PC-3 (cell line): ENCODE measurements around the gene TPRG1. TPM values are rescaled to one million over a fixed set of nuclear protein-coding genes. Genes with fewer than 3 reads are reported as not detected.

Experiments
- ATAC-seq: fragments of 200-7000 bp; cut with Tn5 transposase; 2 replicates; pipeline ENCODE4 v1.9.1; 2020; ENCODE audit warnings: mild to moderate bottlenecking, moderate library complexity
- BruUV-seq: library from RNA; stranded (reverse); fragments of 400-500 nt; replicated peaks from 2 replicates; lab custom pipeline; 2021; lab: Mats Ljungman, UMichigan
- CTCF ChIA-PET: fragments of 300-600 bp; sonication (Branson Sonifier 250); formaldehyde crosslinking; loops from one replicate; lab custom pipeline; 2022; ENCODE audit warnings: antibody characterized with exemption; lab: Charles Lee
- POLR2A ChIA-PET: fragments of 300-600 bp; sonication (Branson Sonifier 250); formaldehyde crosslinking; loops from one replicate; lab custom pipeline; 2022; ENCODE audit warnings: antibody characterized with exemption; ENCODE audit not compliant: unreplicated experiment; lab: Charles Lee
- DNase-seq: peaks from one replicate; pipeline ENCODE4 v3.0.0-alpha.2; 2015
- H2AFZ ChIP-seq: fragments of 300-600 bp; sonication (generic); 2 replicates; pipeline ENCODE4 v1.6.0; 2016; ENCODE audit warnings: antibody characterized with exemption, low read length
- H3F3A ChIP-seq: fragments of 300-600 bp; sonication (generic); one replicate; pipeline ENCODE4 v1.6.0; 2017; ENCODE audit warnings: antibody characterized with exemption, low read length, control low read depth, mild to moderate bottlenecking; ENCODE audit not compliant: unreplicated experiment
- H3K27ac ChIP-seq: fragments of 300-600 bp; sonication (generic); 2 replicates; pipeline ENCODE4 v1.5.1; 2016; ENCODE audit warnings: mild to moderate bottlenecking, low read length
- H3K27me3 ChIP-seq: fragments of 300-600 bp; sonication (generic); 2 replicates; pipeline ENCODE4 v1.6.1; 2016; ENCODE audit warnings: low read length, mixed read lengths
- H3K36me3 ChIP-seq: fragments of 300-600 bp; sonication (generic); 2 replicates; pipeline ENCODE4 v1.6.1; 2016; ENCODE audit warnings: low read depth, mixed run types, low read length, mixed read lengths
- H3K4me1 ChIP-seq: fragments of 300-600 bp; sonication (generic); 2 replicates; pipeline ENCODE4 v1.5.1; 2016; ENCODE audit warnings: low read length; ENCODE audit not compliant: insufficient read depth
- H3K4me2 ChIP-seq: fragments of 300-600 bp; sonication (generic); 2 replicates; pipeline ENCODE4 v1.6.0; 2016; ENCODE audit warnings: low read length
- H3K4me3 ChIP-seq: fragments of 300-600 bp; sonication (generic); 2 replicates; pipeline ENCODE4 v1.5.1; 2016; ENCODE audit warnings: mild to moderate bottlenecking, low read length, mixed read lengths
- H3K79me2 ChIP-seq: fragments of 300-600 bp; sonication (generic); 2 replicates; pipeline ENCODE4 v1.6.1; 2017; ENCODE audit warnings: low read length, mixed read lengths
- H3K9ac ChIP-seq: fragments of 300-600 bp; sonication (generic); 2 replicates; pipeline ENCODE4 v1.6.0; 2016; ENCODE audit warnings: mild to moderate bottlenecking, low read length
- H3K9me2 ChIP-seq: fragments of 300-600 bp; sonication (generic); replicated peaks from 2 replicates; pipeline ENCODE4 v1.6.1; 2016; ENCODE audit warnings: mixed run types, low read length, mixed read lengths
- H3K9me3 ChIP-seq: fragments of 300-600 bp; sonication (generic); 2 replicates; pipeline ENCODE4 v1.6.1; 2016; ENCODE audit warnings: low read length, mixed read lengths
- H4K20me1 ChIP-seq: fragments of 300-600 bp; sonication (generic); 2 replicates; pipeline ENCODE4 v1.6.1; 2016; ENCODE audit warnings: low read length, mixed read lengths
- EZH2 ChIP-seq: fragments of 300-600 bp; sonication (generic); IDR thresholded peaks from one replicate; pipeline ENCODE4 v1.6.1; 2017; ENCODE audit warnings: antibody characterized with exemption, mild to moderate bottlenecking, low read length; ENCODE audit not compliant: unreplicated experiment
- EZH2phosphoT487 ChIP-seq: fragments of 300-600 bp; sonication (generic); IDR thresholded peaks from 2 replicates; pipeline ENCODE4 v1.6.1; 2018; ENCODE audit warnings: mild to moderate bottlenecking, antibody characterized with exemption, low read length, borderline replicate concordance
- intact Hi-C: fragments of 100-400 bp; cut with micrococcal nuclease; formaldehyde crosslinking; loops from 2 replicates; pipeline ENCODE4 v1.9.0; 2023
- total RNA-seq: library from RNA; depleted of rRNA; stranded (reverse); fragments of >200 nt; gene quantifications from 2 replicates; pipeline ENCODE4 v1.2.3, GENCODE V29; 2014
- TF ChIP-seq, protein P1 (sequence below): fragments of 300-600 bp; sonication (generic); conservative IDR thresholded peaks from 2 replicates; pipeline ENCODE4 v1.5.1; 2017; ENCODE audit warnings: antibody characterized with exemption, low read depth, mild to moderate bottlenecking, low read length

The TPRG1 gene
- total RNA-seq, 1 experiment from 2014 or later: 1.2 TPM

DNA sequence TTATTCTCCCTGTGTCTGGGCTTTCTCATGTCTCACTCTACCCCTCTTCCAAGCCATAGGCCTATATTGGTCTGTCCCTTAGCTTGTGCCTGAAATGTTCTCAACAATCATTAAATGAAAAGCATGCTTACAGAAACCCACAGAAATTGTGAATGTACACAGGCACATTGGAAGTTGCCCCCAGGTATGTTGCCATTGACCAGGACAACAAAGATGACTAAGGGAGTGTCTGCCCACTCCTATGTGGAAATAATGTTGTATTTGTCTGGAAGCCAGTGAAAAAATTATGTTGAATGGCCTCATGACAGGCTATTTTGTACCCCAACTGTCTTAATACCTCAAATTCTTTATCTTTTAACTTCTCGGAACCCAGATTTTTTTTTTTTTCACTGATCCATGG lies 102.0 kb downstream of the TPRG1 start:
- H3K4me1 ChIP-seq: peaks cover 73% of the 10 kb centered on the region
- DNase-seq: peak; percentile 67

DNA sequence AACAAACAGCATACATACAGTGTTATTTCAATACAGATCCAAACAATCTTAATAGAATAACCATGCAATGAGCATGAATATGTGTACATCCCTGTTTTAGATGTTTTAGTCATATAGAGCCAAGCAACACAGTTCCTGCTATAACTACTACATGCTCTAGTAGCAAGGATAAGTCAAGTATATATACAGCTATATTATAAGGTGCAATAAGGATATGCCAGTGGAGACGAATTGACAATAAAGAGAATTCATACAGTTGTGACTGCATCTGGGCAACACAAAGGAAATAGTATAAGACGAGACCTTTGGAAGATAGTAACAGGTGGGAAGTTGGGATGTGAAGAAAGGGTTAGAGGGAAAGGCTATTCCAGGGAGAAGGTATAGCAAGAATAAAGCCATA lies 103.4 kb downstream of the TPRG1 start:
- Histone ChIP-seq H2AFZ (no peak overlapping the region), H3K4me3 (no peak overlapping the region), H3K9me3 (no peaks in the 10 kb centered on the region), H3K4me1 (peaks cover 58% of the 10 kb centered on the region), H3F3A (no peaks in the 10 kb centered on the region), H3K4me2 (no peak overlapping the region), H3K9ac (no peak overlapping the region), H4K20me1 (no peaks in the 10 kb centered on the region), H3K79me2 (no peaks in the 10 kb centered on the region), H3K9me2 (no peaks in the 10 kb centered on the region), H3K27me3 (no peaks in the 10 kb centered on the region), H3K36me3 (no peaks in the 10 kb centered on the region), H3K27ac (no peak overlapping the region)
- intact Hi-C loops: loop anchor here (10.0 kb wide), 1 partner anchor 410 kb away; no protein-coding TSS in a partner anchor
- BruUV-seq: no TSS peak
- DNase-seq (no peak), ATAC-seq (no peak)
- ChIA-PET CTCF (no interaction called here), POLR2A (interaction anchor here (0.7 kb wide), 1 partner anchor 1555 kb away, joined by 4 read pairs; no protein-coding TSS in a partner anchor)
- no peak for TF ChIP-seq EZH2phosphoT487
- TF ChIP-seq EZH2: no peak
- TF ChIP-seq, protein P1, sequence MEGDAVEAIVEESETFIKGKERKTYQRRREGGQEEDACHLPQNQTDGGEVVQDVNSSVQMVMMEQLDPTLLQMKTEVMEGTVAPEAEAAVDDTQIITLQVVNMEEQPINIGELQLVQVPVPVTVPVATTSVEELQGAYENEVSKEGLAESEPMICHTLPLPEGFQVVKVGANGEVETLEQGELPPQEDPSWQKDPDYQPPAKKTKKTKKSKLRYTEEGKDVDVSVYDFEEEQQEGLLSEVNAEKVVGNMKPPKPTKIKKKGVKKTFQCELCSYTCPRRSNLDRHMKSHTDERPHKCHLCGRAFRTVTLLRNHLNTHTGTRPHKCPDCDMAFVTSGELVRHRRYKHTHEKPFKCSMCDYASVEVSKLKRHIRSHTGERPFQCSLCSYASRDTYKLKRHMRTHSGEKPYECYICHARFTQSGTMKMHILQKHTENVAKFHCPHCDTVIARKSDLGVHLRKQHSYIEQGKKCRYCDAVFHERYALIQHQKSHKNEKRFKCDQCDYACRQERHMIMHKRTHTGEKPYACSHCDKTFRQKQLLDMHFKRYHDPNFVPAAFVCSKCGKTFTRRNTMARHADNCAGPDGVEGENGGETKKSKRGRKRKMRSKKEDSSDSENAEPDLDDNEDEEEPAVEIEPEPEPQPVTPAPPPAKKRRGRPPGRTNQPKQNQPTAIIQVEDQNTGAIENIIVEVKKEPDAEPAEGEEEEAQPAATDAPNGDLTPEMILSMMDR: no peak

More for the DNA sequence above, 102.0 kb downstream of the TPRG1 start:
- H3K4me3 ChIP-seq: no peak overlapping the region
- H3K36me3 ChIP-seq: no peaks in the 10 kb centered on the region
- no peaks in the 10 kb centered on the region for H4K20me1 ChIP-seq
- TF ChIP-seq, protein P1: no peak
- TF ChIP-seq EZH2: no peak
- no peak for TF ChIP-seq EZH2phosphoT487
- H3K27ac ChIP-seq: peak overlapping the region; percentile 39
- no peaks in the 10 kb centered on the region for H3F3A ChIP-seq
- no TSS peak for BruUV-seq
- intact Hi-C loops: loop anchor here (1.0 to 10.0 kb wide), 4 partner anchors 290 to 549 kb away; no protein-coding TSS in a partner anchor
- ChIA-PET CTCF (interaction anchor here (0.7 to 1.8 kb wide), 3 partner anchors 18 to 437 kb away, joined by 3 to 11 read pairs (median 3); no protein-coding TSS in a partner anchor), POLR2A (interaction anchor here (0.5 to 0.6 kb wide), 2 partner anchors 439 to 673 kb away, joined by 3 to 4 read pairs; no protein-coding TSS in a partner anchor)
- peak overlapping the region; percentile 4; the same call in 1 of the 2 replicates for H3K4me2 ChIP-seq
- H3K9me3 ChIP-seq: no peaks in the 10 kb centered on the region
- no peaks in the 10 kb centered on the region for H3K27me3 ChIP-seq
- H3K9me2 ChIP-seq: no peaks in the 10 kb centered on the region
- no peak overlapping the region for H2AFZ ChIP-seq
- no peak for ATAC-seq
- no peaks in the 10 kb centered on the region for H3K79me2 ChIP-seq
- H3K9ac ChIP-seq: no peak overlapping the region

DNA sequence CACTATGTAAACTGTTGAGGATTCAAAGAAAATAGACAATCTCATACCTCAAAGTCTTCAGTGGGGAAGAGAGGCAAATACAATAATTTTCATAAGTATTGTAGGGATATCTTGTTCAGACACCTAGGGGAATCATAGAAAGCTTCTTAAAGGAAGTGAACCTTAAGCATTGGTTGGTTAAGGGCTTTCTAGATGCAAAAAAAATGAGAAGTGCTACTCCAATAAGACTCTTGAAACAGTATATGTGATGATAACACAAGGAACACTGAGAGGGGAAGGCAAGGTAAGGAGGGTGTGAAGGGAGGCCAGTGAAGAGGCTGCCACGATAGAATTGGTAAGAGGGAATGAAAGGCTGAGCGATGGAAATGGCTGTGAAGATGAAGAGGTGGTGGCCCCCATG lies 104.1 kb downstream of the TPRG1 start:
- Histone ChIP-seq H3F3A (no peaks in the 10 kb centered on the region), H2AFZ (no peak overlapping the region), H3K79me2 (no peaks in the 10 kb centered on the region), H3K27ac (peak overlapping the region; percentile 78), H4K20me1 (no peaks in the 10 kb centered on the region), H3K4me3 (no peak overlapping the region), H3K9me2 (no peaks in the 10 kb centered on the region), H3K9me3 (no peaks in the 10 kb centered on the region), H3K27me3 (no peaks in the 10 kb centered on the region), H3K4me1 (peaks cover 52% of the 10 kb centered on the region), H3K4me2 (0 out of 2 replicates have a peak overlapping the region, but pooled peaks have one; percentile 47), H3K9ac (no peak overlapping the region), H3K36me3 (no peaks in the 10 kb centered on the region)
- CTCF ChIA-PET: no interaction called here
- POLR2A ChIA-PET: no interaction called here
- BruUV-seq: no TSS peak
- ATAC-seq: no peak
- TF ChIP-seq, protein P1: no peak
- TF ChIP-seq EZH2: no peak
- no peak for TF ChIP-seq EZH2phosphoT487
- DNase-seq: no peak
- intact Hi-C loops: loop anchor here (2.0 to 10.0 kb wide), 3 partner anchors 29 to 437 kb away; no protein-coding TSS in a partner anchor
